ENCODE data around the gene EGFR.

The EGFR gene

DNA sequence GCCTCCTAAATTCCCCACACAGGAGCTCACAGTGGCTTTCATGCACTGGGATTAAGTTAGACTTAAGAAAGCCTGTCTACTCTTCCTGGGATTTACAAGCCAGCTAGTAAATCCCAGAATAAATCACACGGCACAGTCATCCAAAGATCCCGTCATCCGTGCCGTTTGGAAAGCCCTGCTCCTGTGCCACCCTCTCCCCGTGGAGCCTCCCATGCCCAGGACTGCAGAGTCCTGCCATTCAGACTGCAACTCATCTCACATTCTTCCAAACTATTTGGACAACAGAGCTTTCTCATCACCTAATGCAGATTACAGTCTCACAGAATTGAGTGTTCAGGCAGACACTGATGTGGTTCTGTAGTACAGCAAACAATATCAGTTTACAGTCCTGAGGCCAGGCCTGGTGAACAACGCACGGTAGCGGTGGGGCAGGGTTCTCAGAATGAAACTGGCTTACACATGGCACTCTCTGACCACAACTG, 166.5 kb downstream of the EGFR start:
- no peak overlapping the region for H3K4me3 ChIP-seq (ENCODE audit: low read depth, low read length)
- no peak for TF ChIP-seq CTCF (IDR thresholded peaks at IDR 0.05; ENCODE audit: low read depth, low read length, missing control alignments)
- no peaks in the 10 kb centered on the region for H3K27me3 ChIP-seq (replicated peaks)
- peak overlapping the region; percentile 58 for H3K27ac ChIP-seq
- in situ Hi-C loops (cut with HindIII; ENCODE audit: low pct_ligation_motif_present, low sequenced_read_pairs), result no loop called here
- no peak for DNase-seq
- peaks cover 42% of the 10 kb centered on the region for H3K36me3 ChIP-seq (replicated peaks)

DNA sequence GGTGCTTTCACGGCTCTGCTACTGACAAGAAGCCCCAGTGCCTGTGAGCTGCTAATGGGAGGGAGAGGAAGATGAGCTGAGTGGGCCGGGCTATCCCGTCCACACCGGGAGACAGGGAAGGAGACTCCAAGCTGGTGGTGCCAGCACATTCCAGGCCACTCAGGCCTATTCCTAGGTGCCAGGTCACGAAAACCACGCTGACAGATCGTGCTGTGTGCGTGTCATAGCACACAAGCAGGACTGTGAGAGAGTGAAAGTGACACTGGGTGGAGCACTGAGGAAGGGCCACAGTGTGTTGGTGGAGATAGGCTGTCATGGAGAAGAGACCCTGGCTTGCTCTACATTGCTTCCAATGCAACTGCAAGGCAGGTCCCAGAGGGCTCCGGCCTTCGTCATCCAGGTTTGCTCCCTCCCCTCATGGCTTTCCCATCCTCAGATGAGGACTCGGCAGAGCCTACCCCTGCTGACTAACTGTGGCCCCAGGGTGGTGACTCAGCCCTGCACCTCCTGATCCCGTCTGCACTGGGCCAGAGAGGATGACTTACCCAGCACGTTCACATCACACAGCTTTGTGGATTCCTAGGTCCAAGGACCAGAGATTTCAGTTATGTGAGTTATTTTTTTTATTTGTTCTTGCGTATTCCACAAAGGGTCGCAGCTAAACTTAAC, 167.3 kb downstream of the EGFR start:
- Histone ChIP-seq H3K27me3 (replicated peaks) (no peaks in the 10 kb centered on the region), H3K36me3 (replicated peaks) (peaks cover 41% of the 10 kb centered on the region), H3K4me3 (ENCODE audit: low read depth, low read length) (no peak overlapping the region), H3K27ac (peak overlapping the region; percentile 58)
- peak; percentile 93 for DNase-seq
- no peak for TF ChIP-seq CTCF (IDR thresholded peaks at IDR 0.05; ENCODE audit: low read depth, low read length, missing control alignments)
- in situ Hi-C loops (cut with HindIII; ENCODE audit: low pct_ligation_motif_present, low sequenced_read_pairs), result no loop called here

GRCh38 chr7:55187701-55188491, 169.1 kb downstream of the EGFR start:
- Histone ChIP-seq H3K27ac (no peak overlapping the region), H3K36me3 (replicated peaks) (peaks cover 35% of the 10 kb centered on the region), H3K4me3 (ENCODE audit: low read depth, low read length) (no peak overlapping the region), H3K27me3 (replicated peaks) (no peaks in the 10 kb centered on the region)
- in situ Hi-C loops (cut with HindIII; ENCODE audit: low pct_ligation_motif_present, low sequenced_read_pairs), result no loop called here
- no peak for DNase-seq
- TF ChIP-seq CTCF (IDR thresholded peaks at IDR 0.05; ENCODE audit: low read depth, low read length, missing control alignments), result no peak

GRCh38 chr7:55188590-55189138, 169.8 kb downstream of the EGFR start:
- TF ChIP-seq CTCF (IDR thresholded peaks at IDR 0.05; ENCODE audit: low read depth, low read length, missing control alignments), result no peak
- H3K27ac ChIP-seq, result no peak overlapping the region
- DNase-seq, result no peak
- H3K4me3 ChIP-seq (ENCODE audit: low read depth, low read length), result no peak overlapping the region
- in situ Hi-C loops (cut with HindIII; ENCODE audit: low pct_ligation_motif_present, low sequenced_read_pairs), result no loop called here
- peaks cover 34% of the 10 kb centered on the region for H3K36me3 ChIP-seq (replicated peaks)
- H3K27me3 ChIP-seq (replicated peaks), result no peaks in the 10 kb centered on the region

GRCh38 chr7:55189146-55189766, 170.4 kb downstream of the EGFR start:
- in situ Hi-C loops (cut with HindIII; ENCODE audit: low pct_ligation_motif_present, low sequenced_read_pairs), result no loop called here
- Histone ChIP-seq H3K36me3 (replicated peaks) (peaks cover 28% of the 10 kb centered on the region), H3K27ac (no peak overlapping the region), H3K4me3 (ENCODE audit: low read depth, low read length) (no peak overlapping the region), H3K27me3 (replicated peaks) (no peaks in the 10 kb centered on the region)
- DNase-seq, result no peak
- peak; percentile 8 for TF ChIP-seq CTCF (IDR thresholded peaks at IDR 0.05; ENCODE audit: low read depth, low read length, missing control alignments)

Measured in brain microvascular endothelial cell (primary cell).